D341Med (cell line): ENCODE results near the gene CEP76.
"Not testable (repeated sequence)": the region's sequence is repeated elsewhere in the genome, so short reads cannot be mapped to it uniquely, and the experiment has no call there.

Experiments used
- DNase-seq: peaks from one replicate; pipeline ENCODE4 v3.0.0; 2012; ENCODE audit warnings: low spot score

CEP76 gene

GRCh38 chr18:12643756-12644155 lies 58.8 kb downstream of the CEP76 start:
- not testable (repeated sequence) for DNase-seq

GRCh38 chr18:12640881-12641200 lies 61.7 kb downstream of the CEP76 start:
- DNase-seq, result no peak

DNA sequence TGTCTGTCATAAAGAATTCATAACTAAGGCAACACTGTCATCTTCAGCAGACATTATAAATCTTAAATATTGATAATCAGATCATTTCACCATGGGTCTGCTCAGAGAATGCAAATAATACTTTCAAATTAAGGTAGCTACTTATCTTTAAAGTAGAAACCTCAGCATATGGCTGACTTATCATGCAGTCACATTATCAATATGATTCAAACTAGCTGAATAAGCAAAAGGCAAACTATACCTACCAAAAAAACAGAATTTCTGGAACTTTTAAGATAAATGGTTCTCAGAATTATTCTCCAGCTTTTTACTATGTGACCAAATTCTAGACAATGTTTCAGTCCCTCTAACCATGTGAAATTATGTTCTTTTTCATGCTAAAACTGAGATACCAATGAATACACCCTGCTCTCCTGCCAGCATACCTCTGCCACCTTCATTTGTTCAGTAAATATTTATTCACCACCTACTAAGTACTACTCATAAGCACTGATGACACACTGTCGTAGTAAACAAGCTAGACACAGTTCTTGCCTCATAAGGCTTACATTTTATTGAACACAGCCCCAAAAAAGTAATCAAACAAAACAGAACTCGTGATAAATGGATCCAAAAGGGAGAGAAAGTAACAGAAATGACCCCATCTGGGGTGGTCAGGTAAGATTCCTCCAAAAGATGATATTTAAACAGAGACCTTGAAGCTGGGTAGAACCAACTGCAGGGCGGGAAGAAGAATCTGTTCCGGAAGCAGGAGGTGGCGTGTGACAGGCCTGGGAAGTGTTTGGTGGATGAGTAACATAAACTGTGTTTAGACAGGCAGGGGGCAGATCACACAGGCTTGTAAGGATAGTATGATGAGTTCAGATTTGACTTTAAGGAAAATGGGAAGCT lies 62.3 kb downstream of the CEP76 start:
- no peak for DNase-seq

DNA sequence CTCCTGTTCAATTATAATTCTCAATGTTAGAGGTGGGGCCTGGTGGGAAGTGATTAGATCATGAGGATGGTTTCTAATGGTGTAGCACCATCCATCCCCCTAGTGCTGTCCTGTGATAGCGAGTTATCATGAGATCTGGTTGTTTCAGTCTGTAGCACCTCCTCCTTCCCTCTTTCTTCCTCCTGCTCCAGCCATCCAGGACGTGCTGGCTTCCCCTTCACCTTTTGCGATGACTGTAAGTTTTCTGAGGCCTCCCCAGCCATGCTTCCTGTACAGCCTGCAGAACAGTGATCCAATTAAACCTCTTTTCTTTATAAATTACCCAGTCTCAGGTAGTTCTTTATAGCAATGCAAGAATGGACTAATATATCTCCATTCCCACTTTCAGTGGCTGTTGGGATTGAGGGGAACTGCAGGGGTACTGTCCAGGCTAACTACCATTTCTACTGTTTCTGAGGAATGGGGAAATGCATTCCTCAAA lies 63.8 kb downstream of the CEP76 start:
- DNase-seq, result no peak

- no peak for DNase-seq
These were observed 64.5 kb downstream of the CEP76 start for GRCh38 chr18:12637901-12638643.

DNA sequence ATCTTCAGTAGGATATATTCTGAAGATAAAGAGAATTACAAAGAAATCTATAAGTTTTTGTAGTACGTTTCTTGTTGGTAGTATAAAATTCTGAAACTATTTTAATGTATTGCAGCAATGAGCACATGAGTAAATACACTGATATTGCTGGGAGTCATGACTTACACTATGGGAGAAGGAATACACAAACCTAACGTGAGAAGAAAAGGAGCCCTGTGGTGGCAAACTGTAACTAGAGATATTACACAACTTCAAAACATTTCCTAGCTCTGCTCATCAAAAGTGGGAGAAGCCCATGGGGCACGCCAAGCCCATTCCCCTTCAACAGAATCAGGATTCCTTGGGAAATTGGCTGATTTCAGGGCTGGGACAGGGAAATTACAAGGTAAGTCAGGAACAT lies 65.1 kb downstream of the CEP76 start:
- DNase-seq, result no peak

- DNase-seq, result no peak
These were observed 70.6 kb downstream of the CEP76 start for GRCh38 chr18:12631831-12632477.

DNA sequence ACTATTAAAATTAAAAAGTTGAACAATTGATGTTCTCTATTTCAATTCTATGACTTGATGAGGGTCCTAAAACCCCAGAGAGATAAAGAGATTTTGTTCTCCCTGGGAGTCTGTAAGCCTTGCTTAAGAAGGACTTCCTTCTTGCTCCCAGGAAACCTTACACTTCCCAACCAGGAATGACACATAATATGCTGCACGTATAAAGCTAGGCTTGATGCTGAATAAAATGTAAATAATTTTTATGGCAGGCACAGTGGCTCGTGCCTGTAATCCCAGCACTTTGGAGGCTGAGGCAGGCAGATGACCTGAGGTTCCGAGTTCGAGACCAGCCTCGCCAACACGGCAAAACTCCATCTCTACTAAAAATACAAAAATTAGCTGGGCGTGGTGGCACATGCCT lies 72.4 kb downstream of the CEP76 start:
- no peak for DNase-seq

DNA sequence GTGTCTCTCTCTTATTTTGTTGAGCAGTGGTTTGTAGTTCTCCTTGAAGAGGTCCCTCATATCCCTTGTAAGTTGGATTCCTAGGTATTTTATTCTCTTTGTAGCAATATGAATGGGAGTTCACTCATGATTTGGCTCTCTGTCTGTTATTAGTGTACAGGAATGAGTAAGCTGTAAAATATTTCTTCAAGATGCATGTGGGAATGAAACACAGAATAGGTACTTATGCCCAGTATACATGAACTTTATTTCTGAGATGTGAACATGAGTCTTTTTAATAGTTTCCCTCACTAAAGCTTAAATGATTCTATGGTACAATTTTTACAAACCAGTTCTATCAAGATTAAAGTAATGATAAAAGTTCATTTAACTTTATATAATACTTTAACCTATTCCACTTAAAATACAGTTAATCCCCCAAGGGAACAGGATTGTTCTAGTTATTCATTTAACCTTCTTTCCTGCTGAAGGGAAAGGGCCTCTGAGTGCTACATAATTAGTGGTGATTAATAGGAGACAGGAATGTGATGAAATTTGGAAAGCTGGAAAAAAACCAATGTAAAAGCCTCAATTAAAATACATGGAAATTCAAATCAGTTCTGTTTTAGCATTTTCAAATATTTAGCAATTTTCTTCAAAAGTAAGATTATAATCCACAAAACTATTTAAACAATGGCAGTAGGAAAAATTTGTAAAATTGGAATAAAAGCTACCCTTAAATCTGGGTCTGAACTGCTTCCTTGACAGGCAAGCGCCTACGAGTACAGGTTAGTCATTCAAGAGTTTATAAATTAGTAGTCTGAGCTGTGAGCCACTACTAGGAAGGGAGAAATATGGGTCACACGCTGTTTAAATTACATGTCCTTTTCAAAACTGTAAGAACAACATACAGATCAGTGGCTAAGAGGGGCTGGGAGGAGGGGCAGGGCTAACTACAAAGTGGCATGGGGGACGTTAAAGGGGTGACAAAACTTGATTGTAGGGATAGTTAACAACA lies 73.5 kb downstream of the CEP76 start:
- DNase-seq, result no peak

DNA sequence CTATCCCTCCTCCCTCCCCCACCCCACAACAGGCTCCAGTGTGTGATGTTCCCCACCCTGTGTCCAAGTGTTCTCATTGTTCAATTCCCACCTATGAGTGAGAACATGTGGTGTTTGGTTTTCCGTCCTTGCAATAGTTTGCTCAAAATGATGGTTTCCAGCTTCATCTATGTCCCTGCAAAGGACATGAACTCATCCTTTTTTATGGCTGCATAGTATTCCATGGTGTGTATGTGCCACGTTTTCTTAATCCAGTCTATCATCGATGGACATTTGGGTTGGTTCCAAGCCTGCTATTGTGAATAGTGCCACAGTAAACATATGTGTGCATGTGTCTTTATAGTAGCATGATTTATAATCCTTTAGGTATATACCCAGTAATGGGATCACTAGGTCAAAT lies 75.3 kb downstream of the CEP76 start:
- not testable (repeated sequence) for DNase-seq

- no peak for DNase-seq
These were observed 77.3 kb downstream of the CEP76 start for GRCh38 chr18:12625241-12625640.
